HL-60 (cell line): ENCODE results near the gene KCNT1.

Experiments
- DNase-seq, 2 experiments: peaks; one replicate each; pipeline ENCODE4 v3.0.0-alpha.2; 2010 to 2020; ENCODE audit warnings: low read depth in 1 of 2, low spot score in 1 of 2
- H3K27ac ChIP-seq: fragments of 250-450 bp; sonication (Bioruptor Pico); replicated peaks from 2 replicates; pipeline ENCODE4 v1.5.1; 2020; ENCODE audit warnings: mild to moderate bottlenecking, moderate library complexity
- H3K27me3 ChIP-seq: fragments of 250-450 bp; sonication (Bioruptor Pico); 2 replicates; pipeline ENCODE4 v1.5.1; 2021; ENCODE audit warnings: mild to moderate bottlenecking, moderate library complexity; ENCODE audit not compliant: insufficient read depth, poor library complexity, severe bottlenecking
- H3K4me3 ChIP-seq: replicated peaks from 2 replicates; pipeline ENCODE4 v1.5.1; 2011; ENCODE audit warnings: mild to moderate bottlenecking, control low read depth, low read length; ENCODE audit not compliant: insufficient read depth
- CTCF ChIP-seq: IDR thresholded peaks from one replicate; pipeline ENCODE4 v1.5.1; 2011; ENCODE audit warnings: low read length, control low read depth, inconsistent platforms; ENCODE audit not compliant: insufficient read depth
- GABPA ChIP-seq: IDR thresholded peaks from 2 replicates; pipeline ENCODE4 v1.6.1; 2012; ENCODE audit warnings: low read depth
- POLR2AphosphoS5 ChIP-seq: IDR thresholded peaks from 2 replicates; pipeline ENCODE4 v1.6.1; 2012; ENCODE audit warnings: low read depth
- SPI1 ChIP-seq: IDR thresholded peaks from 2 replicates; pipeline ENCODE4 v1.6.1; 2012; ENCODE audit warnings: low read depth, mild to moderate bottlenecking, borderline replicate concordance
- TF ChIP-seq, protein P1 (sequence below): IDR thresholded peaks from 2 replicates; pipeline ENCODE4 v1.6.1; 2012; ENCODE audit warnings: low read depth; ENCODE audit not compliant: insufficient replicate concordance

Gene KCNT1

GRCh38 chr9:135766251-135766650 is 64.3 kb downstream of the KCNT1 start:
- TF ChIP-seq, protein P1, sequence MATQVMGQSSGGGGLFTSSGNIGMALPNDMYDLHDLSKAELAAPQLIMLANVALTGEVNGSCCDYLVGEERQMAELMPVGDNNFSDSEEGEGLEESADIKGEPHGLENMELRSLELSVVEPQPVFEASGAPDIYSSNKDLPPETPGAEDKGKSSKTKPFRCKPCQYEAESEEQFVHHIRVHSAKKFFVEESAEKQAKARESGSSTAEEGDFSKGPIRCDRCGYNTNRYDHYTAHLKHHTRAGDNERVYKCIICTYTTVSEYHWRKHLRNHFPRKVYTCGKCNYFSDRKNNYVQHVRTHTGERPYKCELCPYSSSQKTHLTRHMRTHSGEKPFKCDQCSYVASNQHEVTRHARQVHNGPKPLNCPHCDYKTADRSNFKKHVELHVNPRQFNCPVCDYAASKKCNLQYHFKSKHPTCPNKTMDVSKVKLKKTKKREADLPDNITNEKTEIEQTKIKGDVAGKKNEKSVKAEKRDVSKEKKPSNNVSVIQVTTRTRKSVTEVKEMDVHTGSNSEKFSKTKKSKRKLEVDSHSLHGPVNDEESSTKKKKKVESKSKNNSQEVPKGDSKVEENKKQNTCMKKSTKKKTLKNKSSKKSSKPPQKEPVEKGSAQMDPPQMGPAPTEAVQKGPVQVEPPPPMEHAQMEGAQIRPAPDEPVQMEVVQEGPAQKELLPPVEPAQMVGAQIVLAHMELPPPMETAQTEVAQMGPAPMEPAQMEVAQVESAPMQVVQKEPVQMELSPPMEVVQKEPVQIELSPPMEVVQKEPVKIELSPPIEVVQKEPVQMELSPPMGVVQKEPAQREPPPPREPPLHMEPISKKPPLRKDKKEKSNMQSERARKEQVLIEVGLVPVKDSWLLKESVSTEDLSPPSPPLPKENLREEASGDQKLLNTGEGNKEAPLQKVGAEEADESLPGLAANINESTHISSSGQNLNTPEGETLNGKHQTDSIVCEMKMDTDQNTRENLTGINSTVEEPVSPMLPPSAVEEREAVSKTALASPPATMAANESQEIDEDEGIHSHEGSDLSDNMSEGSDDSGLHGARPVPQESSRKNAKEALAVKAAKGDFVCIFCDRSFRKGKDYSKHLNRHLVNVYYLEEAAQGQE = no peak
- TF ChIP-seq POLR2AphosphoS5 (no peak), GABPA (no peak), SPI1 (no peak), CTCF (no peak)
- no peaks in the 10 kb centered on the region for H3K27me3 ChIP-seq
- H3K27ac ChIP-seq = no peak overlapping the region
- no peak for DNase-seq
- H3K4me3 ChIP-seq = no peak overlapping the region

- no peak for DNase-seq
- H3K27me3 ChIP-seq = no peaks in the 10 kb centered on the region
- H3K27ac ChIP-seq = no peak overlapping the region
- TF ChIP-seq GABPA (no peak), POLR2AphosphoS5 (no peak), CTCF (no peak), SPI1 (no peak)
- TF ChIP-seq, protein P1 = no peak
- H3K4me3 ChIP-seq = no peak overlapping the region
Observed at GRCh38 chr9:135766707-135767106, 64.7 kb downstream of the KCNT1 start.

GRCh38 chr9:135768516-135769218 is 66.7 kb downstream of the KCNT1 start:
- Histone ChIP-seq H3K4me3 (no peak overlapping the region), H3K27ac (no peak overlapping the region), H3K27me3 (no peaks in the 10 kb centered on the region)
- TF ChIP-seq GABPA = no peak
- TF ChIP-seq, protein P1 = no peak
- TF ChIP-seq CTCF = no peak
- TF ChIP-seq SPI1 = no peak
- no peak for TF ChIP-seq POLR2AphosphoS5
- DNase-seq = no peak
